ENCODE measurements around the gene ONECUT2.
A peak's percentile ranks its signal among the peaks of the same experiment; 100 is the strongest.

ONECUT2 gene

DNA sequence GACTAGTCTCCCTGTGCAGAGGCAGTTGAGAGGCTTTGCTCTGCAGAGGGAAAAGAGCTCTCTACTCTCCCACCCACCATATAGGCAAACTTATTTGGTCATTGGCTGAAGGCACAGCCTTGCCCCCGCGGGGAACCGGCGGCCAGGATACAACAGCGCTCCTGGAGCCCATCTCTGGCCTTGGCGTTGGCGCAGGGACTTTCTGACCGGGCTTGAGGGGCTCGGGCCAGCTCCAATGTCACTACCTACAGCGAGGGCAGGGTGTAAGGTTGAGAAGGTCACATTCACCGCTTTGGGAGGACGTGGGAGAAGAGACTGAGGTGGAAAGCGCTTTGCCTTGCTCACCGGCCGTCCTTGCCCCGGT, 2.2 kb downstream of the ONECUT2 start:
- no peak overlapping the region for H3K4me3 ChIP-seq (ENCODE audit: low read depth, low read length)

DNA sequence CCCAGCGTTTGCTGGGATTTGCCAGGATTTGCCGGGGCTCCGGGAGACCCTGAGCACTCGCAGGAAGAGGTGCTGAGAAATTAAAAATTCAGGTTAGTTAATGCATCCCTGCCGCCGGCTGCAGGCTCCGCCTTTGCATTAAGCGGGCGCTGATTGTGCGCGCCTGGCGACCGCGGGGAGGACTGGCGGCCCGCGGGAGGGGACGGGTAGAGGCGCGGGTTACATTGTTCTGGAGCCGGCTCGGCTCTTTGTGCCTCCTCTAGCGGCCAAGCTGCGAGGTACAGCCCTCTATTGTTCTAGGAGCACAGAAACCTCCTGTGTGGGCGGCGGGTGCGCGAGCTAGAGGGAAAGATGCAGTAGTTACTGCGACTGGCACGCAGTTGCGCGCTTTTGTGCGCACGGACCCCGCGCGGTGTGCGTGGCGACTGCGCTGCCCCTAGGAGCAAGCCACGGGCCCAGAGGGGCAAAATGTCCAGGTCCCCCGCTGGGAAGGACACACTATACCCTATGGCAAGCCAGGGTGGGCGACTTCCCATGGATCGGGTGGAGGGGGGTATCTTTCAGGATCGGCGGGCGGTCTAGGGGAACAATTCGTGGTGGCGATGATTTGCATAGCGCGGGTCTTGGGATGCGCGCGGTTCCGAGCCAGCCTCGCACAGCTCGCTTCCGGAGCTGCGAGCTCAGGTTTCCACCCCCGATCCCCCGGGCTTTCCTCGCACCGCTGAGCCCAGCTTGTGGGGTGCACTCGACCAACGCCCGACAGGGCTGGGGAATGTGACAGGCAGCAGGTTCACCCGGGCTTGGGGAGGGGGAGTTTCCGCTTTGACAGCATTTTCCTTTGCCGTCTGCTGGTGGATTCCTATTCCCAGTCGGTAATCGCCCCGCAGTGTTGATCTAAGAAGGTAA, 2.8 kb downstream of the ONECUT2 start:
- TF ChIP-seq, protein P1, sequence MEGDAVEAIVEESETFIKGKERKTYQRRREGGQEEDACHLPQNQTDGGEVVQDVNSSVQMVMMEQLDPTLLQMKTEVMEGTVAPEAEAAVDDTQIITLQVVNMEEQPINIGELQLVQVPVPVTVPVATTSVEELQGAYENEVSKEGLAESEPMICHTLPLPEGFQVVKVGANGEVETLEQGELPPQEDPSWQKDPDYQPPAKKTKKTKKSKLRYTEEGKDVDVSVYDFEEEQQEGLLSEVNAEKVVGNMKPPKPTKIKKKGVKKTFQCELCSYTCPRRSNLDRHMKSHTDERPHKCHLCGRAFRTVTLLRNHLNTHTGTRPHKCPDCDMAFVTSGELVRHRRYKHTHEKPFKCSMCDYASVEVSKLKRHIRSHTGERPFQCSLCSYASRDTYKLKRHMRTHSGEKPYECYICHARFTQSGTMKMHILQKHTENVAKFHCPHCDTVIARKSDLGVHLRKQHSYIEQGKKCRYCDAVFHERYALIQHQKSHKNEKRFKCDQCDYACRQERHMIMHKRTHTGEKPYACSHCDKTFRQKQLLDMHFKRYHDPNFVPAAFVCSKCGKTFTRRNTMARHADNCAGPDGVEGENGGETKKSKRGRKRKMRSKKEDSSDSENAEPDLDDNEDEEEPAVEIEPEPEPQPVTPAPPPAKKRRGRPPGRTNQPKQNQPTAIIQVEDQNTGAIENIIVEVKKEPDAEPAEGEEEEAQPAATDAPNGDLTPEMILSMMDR (IDR thresholded peaks at IDR 0.05; ENCODE audit: low read depth, low read length): peak; percentile 10; the same call in 1 of the 2 replicates
- no peak overlapping the region for H3K4me3 ChIP-seq (ENCODE audit: low read depth, low read length)

More for the DNA sequence above, 2.2 kb downstream of the ONECUT2 start:
- TF ChIP-seq, protein P1 (IDR thresholded peaks at IDR 0.05; ENCODE audit: low read depth, low read length): no peak

DNA sequence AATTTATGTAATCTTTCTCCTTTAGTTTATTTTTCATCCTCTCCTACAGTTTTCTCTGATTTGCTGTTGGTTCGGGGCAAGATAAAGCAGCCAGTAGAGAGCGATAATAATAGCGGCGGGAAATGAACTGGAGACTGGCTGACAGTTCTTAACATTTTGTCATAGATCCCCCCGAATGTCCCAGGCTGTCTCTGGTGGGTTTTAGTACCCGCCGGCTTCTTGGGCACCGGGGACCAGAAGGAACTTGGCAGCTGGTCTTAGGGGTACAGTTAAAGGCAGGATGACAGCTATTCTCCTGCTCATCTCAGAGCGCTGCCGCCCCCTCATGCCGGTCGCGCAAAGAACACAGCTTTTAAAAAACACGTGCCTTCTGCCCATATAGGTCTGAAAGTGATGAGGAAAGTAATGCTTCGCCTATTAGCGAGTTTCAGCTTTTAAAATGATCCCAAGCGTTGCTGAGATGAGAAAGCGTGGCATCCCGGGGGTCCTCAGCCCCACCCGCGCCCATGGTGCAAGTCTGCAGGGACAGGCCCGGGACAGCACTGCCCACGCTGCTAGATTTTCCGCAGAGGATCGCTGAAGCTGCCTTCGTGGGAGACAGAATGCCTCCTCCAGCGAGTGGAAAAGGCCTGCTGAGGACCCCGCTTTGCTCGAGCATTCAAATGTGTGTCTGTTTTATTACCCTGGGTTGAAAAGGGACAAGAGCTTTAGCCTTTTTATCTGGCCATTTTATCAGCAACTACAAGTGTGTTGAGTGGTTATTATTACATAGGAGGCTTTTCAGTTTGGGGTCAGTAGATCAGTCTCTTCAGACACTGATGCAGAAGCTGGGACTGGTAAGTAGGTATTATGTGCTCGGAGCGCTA, 3.8 kb downstream of the ONECUT2 start:
- TF ChIP-seq, protein P1 (IDR thresholded peaks at IDR 0.05; ENCODE audit: low read depth, low read length): no peak
- H3K4me3 ChIP-seq (ENCODE audit: low read depth, low read length): no peak overlapping the region

DNA sequence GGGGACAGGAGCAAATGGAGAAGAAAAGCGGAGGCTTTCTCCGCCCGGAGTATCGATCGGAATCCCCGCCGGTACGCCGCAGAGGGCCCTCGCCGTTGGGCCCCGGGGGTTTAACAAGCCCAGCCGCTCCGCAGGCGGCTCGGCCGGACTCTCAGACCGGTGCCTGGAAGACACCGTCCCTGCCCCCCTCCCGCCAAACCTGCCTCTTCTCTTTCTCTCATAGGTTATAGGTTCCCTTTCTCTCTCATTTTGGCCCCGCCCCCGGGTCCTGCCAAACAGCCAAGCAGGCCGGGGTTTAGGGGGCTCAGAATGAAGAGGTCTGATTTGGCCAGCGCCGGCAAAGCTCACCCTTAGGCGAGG, 4.4 kb downstream of the ONECUT2 start:
- no peak overlapping the region for H3K4me3 ChIP-seq (ENCODE audit: low read depth, low read length)
- TF ChIP-seq, protein P1 (IDR thresholded peaks at IDR 0.05; ENCODE audit: low read depth, low read length): no peak

DNA sequence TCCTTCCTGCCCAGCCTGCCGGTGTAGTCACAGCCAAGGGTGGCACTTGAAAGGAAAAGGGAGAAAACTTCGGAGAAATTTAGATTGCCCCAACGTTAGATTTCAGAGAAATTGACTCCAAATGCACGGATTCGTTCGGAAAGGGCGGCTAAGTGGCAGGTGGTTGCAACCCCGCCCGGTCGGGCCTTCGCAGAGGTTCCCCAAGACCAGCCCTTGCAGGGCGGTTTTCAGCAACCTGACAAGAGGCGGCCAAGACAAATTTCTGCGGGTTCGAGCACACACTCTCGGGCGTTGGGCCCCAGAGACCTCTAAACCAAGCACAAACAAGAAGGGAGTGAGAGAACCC, 4.8 kb downstream of the ONECUT2 start:
- TF ChIP-seq, protein P1 (IDR thresholded peaks at IDR 0.05; ENCODE audit: low read depth, low read length): no peak
- H3K4me3 ChIP-seq (ENCODE audit: low read depth, low read length): no peak overlapping the region

DNA sequence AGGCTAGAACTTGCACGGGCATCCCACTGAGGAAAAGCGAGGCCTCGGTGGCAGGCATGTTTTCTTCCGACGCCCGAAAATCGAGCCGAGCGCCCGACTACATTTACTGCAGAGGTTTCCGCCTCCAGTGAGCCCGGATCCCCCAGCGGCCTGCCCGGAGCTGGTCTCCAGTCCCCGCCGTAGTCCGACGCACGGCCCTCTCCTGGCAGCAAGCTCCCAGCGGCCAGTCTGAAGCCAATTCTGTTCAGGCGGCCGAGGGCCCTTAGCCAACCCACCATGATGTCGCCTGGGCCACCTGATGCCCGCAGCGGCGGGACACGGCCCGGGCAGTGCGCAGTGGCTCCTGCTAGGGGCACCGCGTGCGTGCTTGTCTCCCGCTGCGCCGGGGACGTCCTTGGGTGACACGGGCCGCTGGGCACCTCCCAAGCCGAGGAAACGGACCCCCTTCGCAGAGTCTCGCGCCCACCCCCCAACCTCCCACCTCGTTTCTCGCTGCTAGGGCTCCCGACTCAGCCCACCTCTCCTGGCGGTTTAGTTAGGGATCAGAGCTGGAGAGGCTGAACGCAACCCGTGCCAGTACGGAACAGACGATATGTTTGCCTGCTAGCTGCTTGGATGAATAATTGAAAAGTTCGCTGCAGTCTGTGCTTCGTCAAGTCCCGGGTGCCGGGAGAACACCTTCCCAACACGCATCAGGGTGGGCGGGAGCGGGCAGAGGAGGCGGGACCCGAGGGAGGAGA, 5.3 kb downstream of the ONECUT2 start:
- H3K4me3 ChIP-seq (ENCODE audit: low read depth, low read length): no peak overlapping the region
- TF ChIP-seq, protein P1 (IDR thresholded peaks at IDR 0.05; ENCODE audit: low read depth, low read length): no peak
